LHCN-M2 (cell line): ENCODE data around the gene PGA5. TPM values are rescaled to one million over a fixed set of nuclear protein-coding genes. Genes with fewer than 3 reads are reported as not detected.

Experiments
- DNase-seq: peaks from one replicate; pipeline ENCODE4 v3.0.0-alpha.2; 2012; ENCODE audit warnings: low read depth
- total RNA-seq: library from RNA; depleted of rRNA; stranded (reverse); fragments of >200 nt; gene quantifications from 2 replicates; pipeline ENCODE4 v1.2.3, GENCODE V29; 2014

The PGA5 gene
- total RNA-seq, 1 experiment from 2014 or later: 2.0 TPM

DNA sequence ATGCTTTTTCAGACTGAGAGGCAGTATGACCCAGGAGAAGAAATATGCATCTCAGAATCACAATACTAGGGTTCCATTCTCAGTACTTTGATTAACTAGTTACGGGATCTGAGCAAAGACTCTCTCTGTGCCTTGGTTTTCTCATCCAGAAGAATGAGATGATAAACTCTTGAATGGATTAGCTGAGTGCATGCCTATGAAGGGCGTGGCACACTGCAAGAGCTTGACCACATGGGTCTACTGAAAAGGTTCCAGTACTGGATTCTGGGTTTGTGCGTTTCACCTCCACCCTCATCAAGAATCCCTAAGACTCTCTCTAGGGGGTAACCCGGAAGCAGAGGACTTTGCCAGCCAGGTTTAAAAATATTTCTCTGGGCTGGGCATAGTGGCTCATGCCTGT, 25.6 kb downstream of the PGA5 start:
- peak; percentile 46 for DNase-seq

DNA sequence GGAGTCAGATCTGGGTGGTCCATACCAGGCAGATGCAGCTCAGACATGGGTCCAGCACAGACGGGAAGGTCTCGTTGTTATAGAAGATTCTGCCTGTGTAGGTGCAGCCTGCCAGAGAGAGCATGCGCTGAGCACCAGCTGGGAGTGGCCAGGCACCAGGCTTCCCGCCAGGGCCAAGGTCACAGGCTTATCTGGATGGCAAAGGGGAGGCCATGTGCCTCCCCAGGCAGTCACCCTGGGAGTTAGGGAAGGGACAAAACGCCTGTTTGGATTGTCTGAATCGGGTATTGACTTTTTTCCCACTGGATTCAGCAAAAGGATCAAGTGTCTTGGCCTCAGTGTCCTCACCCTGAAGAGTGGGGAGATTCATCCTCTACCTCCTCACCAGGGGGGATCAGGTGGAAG, 26.5 kb downstream of the PGA5 start:
- no peak for DNase-seq

DNA sequence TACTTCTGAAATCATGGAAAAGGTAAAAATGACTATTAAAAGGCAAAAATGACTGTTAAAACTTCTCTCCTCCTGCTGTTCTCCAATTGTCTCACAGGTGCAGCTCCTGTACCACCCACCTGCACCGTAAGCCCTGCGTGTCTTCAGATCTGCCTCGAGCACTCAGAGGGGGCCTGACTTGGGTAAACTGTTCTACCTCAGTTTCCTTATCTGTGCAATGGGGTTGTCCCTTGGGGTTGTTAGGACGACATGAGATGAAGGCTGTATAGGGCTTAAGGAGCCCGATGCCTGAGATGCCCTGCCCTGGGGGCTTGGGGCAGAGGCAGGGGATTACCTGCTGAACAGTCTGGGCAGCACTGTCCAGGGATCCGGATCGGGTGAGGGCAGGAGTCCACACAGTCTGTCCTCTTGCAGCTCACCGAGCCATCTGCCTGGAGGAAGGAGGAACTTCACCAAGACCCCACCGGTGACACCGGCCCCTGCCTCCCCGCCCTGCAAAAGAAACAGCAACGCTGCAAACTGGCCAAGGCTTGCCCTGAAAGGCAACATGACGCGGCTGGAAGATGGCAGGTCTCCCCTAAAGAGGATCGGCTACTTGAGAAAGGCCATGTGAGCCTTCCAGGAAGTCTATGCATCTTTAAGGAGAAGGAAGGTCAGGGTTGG, 27.7 kb downstream of the PGA5 start:
- DNase-seq: no peak

DNA sequence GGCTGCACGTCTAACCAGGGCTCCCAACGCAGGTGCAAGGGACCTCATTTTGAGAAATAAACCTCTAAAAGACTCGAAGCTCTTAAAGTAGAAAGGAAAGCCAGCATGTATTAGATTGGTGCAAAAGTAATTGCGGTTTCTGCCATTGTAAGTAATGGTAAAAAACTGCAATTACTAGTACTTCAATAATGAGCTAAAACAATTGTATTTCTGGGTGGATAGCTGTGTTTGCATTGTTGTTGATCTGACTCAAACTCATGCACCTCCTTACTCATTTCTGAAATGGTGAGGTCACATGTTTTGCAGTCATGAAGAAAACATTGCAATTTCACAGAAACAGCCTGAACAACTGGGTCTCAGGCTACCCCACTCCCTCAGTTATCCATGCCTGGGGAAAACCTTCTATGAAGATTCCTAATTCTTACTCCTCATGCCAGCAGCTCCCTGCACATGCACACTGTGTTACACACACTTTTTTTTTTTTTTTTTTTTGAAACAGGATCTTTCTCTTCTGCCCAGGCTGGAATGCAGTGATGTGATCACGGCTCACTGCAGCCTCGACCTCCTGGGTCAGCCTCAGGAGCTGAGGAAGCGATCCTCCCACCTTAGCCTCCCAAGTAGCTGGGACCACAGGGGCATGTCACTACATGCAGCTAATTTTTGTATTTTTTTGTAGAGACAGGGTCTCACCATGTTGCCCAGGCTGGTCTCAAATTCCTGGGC, 29.5 kb downstream of the PGA5 start:
- DNase-seq: peak; percentile 58

DNA sequence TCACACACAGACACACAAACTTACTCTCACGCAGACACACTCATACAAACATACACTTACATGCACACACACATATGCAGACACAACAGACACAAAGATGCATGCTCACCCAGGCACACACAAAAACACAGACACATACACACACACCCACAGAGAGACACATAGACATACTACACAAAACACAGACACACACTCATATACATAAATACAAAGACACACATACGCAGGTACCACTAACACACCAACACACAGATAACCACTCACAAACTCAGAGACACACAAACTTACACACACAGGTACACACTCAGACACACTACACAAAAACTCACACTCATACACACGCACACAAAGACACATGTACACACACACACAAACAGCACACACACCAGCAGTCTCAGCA, 31.8 kb downstream of the PGA5 start:
- no peak for DNase-seq

DNA sequence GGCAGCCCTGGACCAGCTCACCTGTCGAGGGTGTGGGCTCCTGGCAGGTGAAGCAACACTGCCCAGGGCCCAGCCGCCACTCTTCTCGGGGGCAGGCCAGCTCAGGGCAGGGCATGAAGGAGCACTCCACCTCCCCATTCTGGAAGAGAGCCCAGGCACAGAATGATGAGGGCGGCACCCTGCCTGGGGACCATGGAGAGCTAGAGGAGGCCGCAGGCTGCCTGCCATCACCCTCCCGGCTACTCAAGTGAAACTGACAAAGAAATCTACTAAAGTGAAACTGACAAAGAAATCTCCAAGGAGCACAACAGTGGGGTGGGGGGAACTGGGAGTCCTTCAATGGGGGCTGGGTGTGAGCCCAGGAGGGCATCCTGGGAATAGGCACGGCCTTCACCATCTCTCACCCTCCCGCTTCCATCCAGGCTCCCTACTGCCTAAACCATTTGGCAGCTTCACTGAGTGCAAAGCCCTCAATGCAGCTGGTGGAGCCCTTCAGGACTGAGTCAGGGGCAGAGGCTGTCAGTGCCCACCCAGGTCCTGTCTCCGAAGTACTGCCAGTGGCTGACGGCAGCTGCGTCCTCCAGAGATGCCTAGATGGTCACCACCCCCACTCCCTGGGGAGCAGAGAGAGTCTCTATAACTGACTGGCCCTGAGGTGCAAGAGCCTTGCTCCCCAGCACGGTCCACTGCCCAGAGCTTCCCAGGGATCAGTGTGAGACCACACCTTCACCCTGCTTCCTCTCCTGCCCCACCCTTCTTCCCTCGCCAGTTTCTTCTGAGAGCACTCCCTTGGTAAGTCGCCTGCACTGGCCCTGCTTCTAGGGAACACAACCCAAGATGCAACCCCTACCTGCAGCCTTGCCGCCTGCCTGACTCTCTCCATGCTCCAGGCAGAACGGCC, 32.5 kb downstream of the PGA5 start:
- DNase-seq: no peak

DNA sequence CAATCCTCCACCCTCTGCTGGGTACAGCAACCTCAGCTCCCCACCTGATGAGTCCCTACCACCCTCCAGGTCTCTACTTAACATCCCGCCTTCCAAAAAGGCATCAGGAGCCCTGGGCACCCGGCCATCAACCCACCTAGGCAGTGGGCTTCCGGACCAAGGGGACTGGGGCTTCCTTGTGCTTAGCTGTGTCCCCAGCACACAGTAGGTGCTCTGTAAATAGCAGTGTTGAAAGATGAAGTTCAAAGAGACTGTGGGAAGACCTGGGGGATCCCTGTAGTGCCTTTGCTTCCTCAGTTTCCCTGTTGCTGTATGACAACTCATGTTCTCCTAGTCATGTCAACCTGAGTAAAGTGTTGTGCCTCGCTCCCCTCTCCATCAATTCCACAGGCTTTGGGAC, 33.1 kb downstream of the PGA5 start:
- DNase-seq: no peak

DNA sequence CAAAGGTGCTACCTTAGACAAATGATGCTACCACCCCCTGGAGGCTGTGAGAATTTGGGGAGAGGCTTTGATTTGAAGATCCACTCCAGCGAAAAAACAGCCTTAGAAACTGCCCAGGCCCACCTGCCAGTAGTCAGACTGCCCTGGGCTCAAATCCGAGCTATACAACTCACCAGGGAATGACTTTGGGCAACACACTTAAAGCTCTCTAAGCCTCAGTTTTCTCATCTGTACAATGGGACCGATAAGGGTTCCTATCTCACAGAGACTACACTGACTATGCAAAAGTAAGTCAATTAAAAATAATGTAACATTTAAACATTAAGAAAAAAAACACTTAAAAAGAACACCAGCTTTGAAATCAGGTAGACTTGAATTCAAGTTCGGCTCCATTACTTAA, 34.2 kb downstream of the PGA5 start:
- no peak for DNase-seq

DNA sequence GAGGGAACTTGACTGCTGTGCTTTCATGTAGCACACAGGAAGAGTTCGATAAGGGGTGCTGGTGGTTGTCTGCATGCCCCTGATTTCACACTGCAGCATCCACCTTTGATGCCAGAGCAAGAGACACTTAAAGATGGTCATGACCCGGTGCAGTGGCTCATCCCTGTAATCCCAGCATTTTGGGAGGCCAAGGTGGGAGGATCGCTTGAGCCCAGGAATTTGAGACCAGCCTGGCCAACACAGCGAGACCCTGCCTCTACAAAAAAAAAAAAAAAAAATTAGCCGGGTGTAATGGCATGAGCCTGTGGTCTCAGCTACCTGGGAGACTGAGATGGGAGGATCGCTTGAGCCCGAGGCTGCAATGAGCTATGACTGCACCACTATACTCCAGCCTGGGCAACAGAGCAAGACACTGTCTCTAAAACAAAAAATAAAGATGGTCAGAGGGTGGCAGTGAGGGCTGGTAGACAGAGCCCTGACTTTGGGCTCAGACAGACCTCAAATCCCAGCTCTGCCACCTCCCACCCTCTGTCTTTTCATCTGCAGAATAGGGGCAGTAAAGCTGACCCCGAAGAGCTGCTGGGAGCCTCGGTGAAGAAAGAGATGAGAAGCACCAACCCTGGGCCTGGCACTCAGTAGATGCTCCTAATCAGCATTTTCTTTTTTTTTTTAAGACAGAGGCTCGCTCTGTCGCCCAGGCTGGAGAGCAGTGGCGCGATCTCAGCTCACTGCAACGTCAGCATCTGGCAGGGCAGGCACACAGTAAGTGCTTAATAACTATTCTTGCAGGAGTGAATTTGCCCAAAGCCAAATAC, 36.4 kb downstream of the PGA5 start:
- DNase-seq: no peak

DNA sequence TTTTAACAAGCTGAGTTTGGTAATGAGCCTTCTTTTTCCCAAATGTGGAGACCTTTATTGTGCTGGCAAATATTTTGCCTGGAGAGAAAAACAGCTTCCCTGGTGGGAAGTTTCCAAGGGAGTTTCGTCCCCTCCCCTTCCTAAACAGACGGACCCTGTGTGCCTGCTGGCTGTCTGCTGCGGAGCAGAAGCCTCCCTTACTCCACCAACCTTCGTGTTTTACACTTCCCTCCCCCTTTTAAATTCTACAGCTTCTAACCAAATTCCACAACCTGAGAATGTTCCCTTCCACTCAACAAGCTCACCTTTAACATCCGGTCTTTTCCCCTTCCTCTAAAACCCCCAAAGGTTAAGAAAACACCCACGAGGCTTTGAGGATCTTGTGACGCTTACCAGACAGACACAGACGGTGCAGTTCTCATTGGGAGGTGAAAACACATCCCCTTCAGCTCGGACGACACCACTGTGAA, 37.1 kb downstream of the PGA5 start:
- DNase-seq: no peak

DNA sequence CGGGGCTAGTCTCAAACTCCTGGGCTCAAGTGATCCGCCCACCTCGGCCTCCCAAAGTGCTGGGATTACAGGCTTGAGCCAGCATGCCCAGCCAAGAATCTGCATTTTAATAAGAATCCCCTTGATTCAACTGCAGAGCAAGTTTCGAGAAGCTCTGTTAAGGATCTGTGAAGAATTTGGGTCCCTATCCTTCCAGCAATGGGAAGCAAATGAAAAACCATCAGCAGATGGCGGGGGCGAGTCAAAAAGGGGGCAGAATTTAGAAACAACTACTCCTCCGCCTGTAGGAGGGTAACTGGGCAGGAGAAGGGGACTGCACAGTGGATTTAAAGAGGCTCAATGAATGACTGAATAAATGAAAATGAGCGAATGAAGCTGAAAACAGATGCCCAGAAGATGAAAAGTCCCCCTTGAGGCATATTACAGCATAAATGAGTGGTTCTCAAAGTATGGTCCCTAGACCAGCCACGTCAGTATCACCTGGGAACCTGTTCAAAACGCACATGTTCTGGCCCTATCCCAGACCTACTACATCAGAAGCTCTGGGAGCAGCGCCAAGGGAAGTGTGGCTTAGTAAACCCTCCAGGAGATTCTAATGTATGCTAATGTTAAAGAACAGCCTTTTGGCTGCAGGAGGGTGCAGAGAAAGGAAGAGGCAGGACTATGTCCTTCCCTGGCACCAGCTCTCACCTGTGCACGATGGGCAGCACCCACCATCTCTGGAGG, 39.1 kb downstream of the PGA5 start:
- no peak for DNase-seq

DNA sequence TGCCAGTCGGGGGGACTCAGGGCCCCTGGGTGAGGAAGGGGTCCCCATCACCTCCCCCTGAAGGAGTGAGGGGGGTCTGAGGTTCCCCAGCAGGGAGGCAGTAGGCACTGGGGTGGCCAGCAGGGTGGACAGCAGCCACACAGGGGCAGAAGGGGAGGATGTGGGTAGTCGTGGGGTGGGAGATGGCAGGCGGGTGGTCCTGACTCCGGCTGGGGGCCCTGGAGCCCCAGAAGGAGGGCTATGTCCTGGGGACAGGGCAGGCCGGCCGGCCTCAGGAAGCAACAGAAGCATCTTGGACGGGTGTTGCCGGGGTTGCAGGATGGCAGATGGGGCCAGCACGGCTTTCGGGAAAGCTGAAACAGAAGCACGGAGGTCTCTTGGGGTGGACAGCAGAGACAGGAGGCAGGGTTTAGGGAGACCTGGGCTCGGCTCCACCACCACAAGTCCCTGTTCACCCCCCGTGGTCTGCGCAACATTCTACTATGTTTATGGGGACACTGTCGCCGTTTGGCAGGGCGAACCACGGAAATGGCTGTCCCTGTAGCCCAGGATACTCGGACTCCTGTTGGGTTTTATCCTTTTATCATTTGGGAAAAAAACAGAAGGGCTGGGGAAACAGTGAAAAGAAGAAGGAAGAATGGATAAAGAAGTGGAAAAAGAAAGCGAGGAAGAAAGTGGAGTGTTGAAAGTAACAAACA, 40.1 kb downstream of the PGA5 start:
- no peak for DNase-seq

DNA sequence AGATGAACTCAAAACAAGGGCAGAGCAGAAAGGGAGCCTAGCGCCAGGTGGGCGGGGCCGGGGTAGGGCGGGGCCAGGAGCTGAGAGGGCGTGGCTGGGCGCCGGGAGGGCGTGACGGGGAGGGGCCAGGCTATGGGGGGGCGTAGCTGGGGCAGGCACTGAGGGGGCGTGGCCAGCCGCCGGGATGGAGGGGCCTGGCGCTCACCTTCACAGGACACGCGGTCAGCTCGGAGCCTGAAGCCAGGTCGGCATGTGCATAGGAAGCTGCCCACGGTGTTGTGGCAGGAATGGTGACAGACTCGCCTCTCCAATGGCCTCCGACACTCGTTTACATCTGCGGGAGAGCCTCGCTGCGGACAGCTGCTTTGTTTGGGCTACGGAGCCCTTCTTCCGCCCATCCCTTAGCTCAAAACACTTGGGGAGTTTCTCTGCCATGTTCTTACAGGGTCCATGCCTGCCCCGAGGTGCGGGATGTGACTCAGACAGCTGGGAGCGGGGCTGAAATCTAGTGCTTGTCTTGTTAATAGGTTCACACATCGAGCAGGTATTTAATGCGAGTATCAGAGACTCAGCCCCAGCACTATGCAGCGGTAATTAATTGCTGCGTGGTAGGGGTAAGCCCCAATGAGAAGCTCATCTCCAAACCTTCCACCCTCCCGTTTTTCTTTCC, 40.7 kb downstream of the PGA5 start:
- no peak for DNase-seq

DNA sequence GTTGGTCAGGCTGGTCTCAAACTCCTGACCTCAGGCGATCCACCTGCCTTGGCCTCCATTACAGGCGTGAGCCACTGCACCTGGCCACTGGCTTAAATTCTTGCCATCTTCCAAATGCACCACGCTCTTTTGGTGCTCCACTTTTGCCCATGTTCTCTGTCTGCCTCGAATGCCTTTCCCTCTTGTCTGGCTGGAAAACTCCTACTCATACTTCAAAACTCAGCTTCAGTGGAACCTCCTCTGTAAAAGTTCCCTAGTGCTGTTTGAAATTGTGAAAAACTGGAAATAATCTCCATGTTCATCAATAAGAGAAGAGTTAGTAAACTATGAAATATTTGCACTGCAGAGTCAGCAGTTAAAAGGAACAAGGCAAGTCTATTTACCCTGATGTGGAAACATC, 42.6 kb downstream of the PGA5 start:
- DNase-seq: no peak

DNA sequence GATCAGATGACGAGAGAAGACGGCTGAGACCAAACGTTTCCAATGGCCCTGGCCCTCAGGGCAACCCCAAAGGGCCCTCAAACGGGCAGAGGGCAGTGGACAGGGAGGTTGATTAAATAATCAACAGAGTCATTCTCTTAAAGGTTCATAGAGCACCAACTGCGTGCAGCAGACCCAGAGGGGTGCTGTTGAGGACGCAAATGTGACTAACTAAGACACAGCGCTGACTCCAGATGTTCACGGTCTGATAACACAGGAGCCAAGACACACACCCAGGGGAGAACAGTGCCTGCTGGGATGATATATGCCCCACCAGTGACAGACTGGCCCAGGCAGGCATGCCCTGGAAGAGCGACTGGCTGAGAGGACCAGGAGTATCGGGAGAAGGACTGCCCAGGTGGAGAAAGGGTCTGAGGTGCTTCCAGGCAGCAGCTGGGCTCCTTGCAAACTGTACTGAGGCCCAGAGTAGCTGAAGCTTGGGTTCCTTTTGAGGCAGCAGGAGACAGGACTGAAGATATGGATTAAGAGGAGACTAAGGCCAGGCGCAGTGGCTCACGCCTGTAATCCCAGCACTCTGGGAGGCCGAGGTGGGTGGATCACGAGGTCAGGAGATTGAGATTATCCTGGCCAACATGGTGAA, 46.5 kb downstream of the PGA5 start:
- no peak for DNase-seq

DNA sequence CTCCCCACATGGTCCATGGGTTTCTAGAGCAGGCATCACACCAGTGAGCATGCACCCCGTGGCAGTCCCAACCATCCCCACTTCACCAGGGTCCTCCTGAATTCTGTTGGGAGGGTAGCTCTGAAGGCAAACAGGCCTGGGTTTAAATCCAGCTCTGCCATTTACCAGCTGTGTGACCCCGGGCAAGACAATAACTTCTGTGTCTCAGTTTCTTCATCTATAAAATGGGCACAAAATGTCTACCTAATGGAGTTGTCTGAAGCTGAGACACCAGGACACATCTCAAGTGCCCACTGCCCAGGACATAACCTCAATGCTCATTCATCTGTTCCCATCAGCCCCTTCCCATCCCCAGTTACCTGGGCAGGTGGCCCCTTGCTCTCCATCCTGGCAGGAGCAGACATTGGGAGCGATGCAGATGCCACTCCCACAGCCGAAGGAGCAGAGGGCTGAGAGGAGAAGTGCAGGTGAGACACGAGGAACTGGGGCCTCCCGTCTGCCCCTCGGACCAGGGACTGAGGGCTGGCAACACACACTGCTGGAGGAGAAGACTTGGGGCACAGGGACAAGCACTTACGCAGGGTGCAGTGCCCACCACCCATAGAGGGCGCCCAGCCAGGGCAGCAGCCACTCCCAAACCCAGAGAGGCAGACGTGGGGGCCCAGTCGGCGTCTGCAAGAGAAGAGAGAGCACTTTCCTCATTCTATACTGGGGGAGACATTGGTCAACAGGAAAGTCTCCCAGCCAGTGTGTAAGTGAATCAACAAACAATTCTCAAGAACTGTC, 50.1 kb downstream of the PGA5 start:
- no peak for DNase-seq

DNA sequence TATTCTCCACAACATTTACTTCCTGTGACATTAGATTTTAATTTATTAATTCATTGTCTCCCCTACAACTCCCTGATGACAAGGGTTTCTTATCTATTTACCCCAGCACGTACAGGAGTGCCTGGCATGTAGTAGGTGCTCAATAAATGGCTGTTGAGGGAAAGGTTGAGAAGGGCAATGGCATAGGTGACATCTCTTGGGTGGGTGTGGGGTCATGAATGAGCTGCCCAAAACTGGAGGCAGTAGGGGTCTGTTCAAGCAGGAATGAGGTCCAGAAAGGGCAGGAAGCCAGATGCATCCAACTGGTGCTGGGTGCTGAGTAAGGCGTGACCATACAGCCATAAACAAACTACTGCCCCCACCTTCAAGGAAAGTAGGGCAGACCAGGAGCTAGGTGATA, 51.4 kb downstream of the PGA5 start:
- no peak for DNase-seq
